Measurements from ENCODE around the gene ENTPD6.

ENTPD6 gene

DNA sequence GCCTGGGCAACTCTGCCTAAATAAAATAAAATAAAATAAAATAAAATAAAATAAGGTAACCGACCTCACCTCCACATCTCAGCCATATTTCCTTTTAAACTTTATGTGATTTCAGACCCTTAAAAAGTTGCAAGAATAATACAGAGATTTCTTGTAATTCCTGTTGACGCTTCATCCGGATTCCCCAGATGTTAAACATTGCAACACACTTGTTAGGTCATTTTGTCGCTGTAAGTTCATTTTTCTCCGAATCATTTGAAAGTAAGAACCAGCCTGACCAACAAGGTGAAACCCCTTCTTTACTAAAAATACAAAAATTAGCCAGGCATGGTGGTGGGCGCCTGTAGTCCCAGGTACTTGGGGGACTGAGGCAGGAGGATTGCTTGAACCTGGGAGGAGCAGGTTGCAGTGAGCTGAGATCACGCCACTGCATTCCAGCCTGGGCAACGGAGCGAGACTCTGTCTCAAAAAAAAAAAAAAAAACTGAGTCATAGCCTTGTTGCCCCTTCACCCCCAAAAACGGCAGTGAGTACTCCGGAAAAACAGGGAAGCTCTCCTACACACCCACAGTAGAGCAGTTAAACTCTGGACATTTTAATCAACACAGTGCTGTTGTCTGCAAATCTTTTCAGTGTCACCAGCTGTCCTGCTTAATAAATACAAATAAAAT, 58.2 kb downstream of the ENTPD6 start:
- H3K27ac ChIP-seq: peak overlapping the region; percentile 62
- TF ChIP-seq CTCF (conservative IDR thresholded peaks at IDR 0.05): no peak

GRCh38 chr20:25254571-25254970, 59.1 kb downstream of the ENTPD6 start:
- H3K27ac ChIP-seq: no peak overlapping the region
- TF ChIP-seq CTCF (conservative IDR thresholded peaks at IDR 0.05): no peak

DNA sequence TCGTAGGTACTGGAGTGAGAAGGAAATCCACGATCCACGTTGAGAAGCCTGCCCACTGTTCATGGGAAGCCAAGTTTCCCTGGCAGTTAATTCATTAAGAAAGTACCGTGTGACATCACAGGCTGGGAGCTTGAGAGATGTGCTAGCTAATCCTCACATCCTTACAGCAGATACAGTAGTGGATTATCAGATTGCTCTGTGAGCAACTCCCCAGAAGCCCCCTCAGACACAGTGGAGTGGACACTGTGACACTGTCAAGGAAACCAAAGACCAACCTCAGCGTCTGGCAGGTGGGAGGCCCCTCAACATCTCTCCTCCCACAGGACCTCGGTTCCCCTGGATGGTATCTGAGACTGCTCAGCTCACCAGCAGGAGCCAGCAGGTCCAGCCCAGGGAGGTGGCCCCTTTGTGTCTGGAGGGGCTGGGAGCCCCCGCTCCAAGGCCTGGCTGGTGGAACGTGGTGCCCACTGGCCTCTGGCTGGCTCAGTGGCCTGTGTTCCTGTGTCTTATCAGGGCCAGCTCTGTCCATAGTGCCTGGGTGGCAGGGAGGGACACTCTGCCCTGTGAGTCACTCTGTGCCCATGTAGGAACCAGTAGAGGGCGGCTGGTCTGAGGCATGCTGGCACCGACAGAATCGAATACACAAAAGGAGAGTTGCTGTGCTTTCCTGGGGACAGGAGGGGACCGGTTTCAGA, 59.6 kb downstream of the ENTPD6 start:
- TF ChIP-seq CTCF (conservative IDR thresholded peaks at IDR 0.05): 0 out of 2 replicates have a peak, but pooled peaks have one; percentile 18
- H3K27ac ChIP-seq: no peak overlapping the region

GRCh38 chr20:25256226-25256859, 60.8 kb downstream of the ENTPD6 start:
- 0 out of 2 replicates have a peak overlapping the region, but pooled peaks have one; percentile 11 for H3K27ac ChIP-seq
- TF ChIP-seq CTCF (conservative IDR thresholded peaks at IDR 0.05): no peak

- TF ChIP-seq CTCF (conservative IDR thresholded peaks at IDR 0.05): no peak
- 0 out of 2 replicates have a peak overlapping the region, but pooled peaks have one; percentile 11 for H3K27ac ChIP-seq
These were observed 61.6 kb downstream of the ENTPD6 start for GRCh38 chr20:25257130-25257529.

DNA sequence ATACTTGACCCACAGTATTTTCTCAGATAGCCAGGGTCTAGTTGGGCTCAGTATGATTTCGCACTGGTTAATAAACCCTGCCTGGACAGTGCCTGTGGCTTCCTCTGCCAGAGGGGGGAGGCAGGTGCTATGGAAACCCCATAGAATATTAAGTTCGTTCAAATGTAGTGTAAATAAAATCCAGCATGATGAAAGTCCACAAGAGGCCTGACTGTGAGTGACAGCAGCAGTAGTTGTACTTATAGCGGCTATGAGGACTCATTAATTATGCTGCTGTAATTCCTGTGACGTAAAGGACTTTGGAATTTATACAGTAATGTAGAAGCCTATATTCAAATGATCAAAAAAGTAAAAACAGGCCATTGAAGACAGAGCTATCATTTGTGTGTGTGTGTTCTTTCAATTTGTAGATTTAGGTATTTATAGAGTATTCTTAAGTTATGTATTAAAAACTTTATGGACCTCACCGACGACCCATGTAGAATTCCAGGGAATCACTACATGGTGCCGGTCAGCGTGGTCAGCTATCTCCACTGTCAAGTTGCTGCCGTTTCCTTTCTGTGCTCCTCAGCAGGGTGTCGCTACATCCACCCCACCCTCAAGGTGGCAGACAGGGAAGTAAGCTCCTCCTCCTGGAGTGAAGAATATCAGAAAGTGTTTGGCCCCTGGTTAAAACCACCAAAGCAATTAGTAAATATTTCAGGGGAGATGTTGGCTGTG, 62.4 kb downstream of the ENTPD6 start:
- H3K27ac ChIP-seq: 0 out of 2 replicates have a peak overlapping the region, but pooled peaks have one; percentile 11
- no peak for TF ChIP-seq CTCF (conservative IDR thresholded peaks at IDR 0.05)

- no peak overlapping the region for H3K27ac ChIP-seq
- TF ChIP-seq CTCF (conservative IDR thresholded peaks at IDR 0.05): no peak
These were observed 62.9 kb downstream of the ENTPD6 start for GRCh38 chr20:25258476-25258805.
